ENCODE data around the gene ATP10B.
"Not testable (repeated sequence)": the region's sequence is repeated elsewhere in the genome, so short reads cannot be mapped to it uniquely, and the experiment has no call there.

The ATP10B gene, protein sequence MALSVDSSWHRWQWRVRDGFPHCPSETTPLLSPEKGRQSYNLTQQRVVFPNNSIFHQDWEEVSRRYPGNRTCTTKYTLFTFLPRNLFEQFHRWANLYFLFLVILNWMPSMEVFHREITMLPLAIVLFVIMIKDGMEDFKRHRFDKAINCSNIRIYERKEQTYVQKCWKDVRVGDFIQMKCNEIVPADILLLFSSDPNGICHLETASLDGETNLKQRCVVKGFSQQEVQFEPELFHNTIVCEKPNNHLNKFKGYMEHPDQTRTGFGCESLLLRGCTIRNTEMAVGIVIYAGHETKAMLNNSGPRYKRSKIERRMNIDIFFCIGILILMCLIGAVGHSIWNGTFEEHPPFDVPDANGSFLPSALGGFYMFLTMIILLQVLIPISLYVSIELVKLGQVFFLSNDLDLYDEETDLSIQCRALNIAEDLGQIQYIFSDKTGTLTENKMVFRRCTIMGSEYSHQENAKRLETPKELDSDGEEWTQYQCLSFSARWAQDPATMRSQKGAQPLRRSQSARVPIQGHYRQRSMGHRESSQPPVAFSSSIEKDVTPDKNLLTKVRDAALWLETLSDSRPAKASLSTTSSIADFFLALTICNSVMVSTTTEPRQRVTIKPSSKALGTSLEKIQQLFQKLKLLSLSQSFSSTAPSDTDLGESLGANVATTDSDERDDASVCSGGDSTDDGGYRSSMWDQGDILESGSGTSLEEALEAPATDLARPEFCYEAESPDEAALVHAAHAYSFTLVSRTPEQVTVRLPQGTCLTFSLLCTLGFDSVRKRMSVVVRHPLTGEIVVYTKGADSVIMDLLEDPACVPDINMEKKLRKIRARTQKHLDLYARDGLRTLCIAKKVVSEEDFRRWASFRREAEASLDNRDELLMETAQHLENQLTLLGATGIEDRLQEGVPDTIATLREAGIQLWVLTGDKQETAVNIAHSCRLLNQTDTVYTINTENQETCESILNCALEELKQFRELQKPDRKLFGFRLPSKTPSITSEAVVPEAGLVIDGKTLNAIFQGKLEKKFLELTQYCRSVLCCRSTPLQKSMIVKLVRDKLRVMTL (N-terminal part only)

DNA sequence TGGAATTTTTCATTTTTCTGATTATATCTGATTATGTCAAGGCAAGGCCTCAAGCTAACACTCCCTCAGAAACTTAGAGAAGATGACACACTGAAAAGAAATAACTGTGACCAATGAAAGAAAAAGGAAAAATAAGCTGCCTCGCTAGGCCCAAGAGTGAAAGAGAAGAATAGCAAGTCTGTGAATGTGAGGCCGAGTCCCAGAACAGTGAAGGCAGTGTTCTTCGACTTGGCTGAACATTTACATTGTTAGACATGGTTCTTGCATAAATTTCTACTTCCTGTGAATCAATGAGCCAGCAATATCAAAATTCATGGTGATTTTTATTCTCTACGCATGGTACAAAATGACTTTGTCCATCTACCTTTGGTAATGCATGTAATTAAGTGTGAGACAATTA is at the start of gene ATP10B:
ATP10B (minus strand) TSS at position 163 of the 400 bp plus-strand sequence. CDS start 164,137 bp downstream, outside the sequence.
- no peak for DNase-seq (ENCODE audit: low read depth)

DNA sequence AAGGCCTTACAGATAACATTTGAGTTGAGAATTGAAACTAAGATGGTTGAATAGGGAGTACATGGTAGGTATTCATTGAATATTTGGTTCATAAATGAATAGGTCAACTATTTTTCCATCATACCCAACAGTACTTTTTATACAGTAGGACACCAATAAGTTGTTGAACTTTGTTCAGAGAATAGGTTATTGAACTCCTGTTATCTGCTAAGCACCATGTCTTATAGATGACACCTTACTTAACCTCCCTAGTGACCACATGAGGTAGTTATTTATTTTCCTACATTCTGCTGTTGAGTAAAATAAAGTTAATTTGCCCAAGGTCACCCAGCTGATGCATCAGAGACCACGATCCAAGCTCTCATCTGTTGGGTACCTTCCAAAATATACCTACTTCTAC is 49.6 kb upstream of the ATP10B start:
- no peak for DNase-seq (ENCODE audit: low read depth)

GRCh38 chr5:160899735-160900134 is 47.7 kb upstream of the ATP10B start:
- no peak for DNase-seq (ENCODE audit: low read depth)

- DNase-seq (ENCODE audit: low read depth) = not testable (repeated sequence)
These were observed 41.4 kb upstream of the ATP10B start for GRCh38 chr5:160893180-160893964.

GRCh38 chr5:160887780-160888179 is 35.8 kb upstream of the ATP10B start:
- DNase-seq (ENCODE audit: low read depth) = no peak

DNA sequence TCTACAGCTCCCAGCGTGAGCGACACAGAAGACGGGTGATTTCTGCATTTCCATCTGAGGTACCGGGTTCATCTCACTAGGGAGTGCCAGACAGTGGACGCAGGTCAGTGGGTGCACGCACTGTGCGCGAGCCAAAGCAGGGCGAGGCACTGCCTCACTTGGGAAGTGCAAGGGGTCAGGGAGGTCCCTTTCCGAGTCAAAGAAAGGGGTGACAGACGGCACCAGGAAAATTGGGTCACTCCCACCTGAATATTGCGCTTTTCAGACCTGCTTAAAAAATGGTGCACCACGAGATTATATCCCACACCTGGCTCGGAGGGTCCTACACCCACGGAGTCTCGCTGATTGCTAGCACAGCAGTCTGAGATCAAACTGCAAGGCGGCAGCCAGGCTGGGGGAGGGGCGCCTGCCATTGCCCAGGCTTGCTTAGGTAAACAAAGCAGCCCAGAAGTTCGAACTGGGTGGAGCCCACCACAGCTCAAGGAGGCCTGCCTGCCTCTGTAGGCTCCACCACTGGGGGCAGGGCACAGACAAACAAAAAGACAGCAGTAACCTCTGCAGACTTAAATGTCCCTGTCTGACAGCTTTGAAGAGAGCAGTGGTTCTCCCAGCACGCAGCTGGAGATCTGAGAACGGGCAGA is 21.7 kb upstream of the ATP10B start:
- DNase-seq (ENCODE audit: low read depth) = not testable (repeated sequence)

DNA sequence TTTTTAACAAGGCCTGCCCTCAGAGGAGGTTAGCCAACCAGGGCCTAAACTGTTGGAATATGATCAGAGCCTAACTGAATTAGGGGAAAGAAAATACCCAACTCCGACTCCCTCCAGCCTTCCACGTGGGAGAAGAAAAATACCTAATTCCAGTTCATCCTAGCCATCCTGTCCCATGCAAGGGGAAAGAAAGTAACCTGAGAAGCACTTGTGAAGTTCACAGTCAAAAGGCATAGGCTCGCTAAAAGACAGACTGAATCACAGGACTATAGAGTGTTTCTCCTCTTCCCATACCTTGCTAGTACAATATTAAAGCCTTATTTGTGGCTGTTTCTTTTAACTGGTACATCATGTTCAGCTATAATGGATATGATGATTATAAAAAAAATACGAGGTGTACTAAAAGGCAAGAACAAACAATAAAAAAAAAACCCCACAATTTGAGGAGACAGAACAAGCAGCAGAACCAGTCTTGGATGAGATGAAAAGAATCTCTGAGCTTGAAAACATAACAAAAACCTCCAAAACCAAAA is 18.0 kb upstream of the ATP10B start:
- no peak for DNase-seq (ENCODE audit: low read depth)

DNA sequence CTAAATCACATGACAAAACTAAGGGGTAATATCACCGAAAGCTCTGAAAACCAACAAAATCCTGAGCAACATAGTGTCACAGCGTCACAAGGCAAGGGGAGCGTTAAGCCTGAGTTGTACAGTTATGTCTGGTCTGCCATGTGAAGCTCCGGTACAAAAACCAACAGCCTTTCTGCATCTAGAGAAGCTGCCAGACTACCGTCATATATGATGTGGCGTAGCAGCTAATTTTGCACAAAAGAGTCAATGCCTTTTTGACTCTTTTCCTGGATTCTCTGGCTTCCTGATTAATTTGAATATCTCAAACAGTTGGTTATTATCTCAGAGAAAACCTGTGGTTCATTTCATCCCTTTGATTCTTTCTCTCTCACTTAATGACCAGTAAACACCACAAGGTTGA is 16.0 kb upstream of the ATP10B start:
- DNase-seq (ENCODE audit: low read depth) = no peak

GRCh38 chr5:160851451-160851850 is 560 bp downstream of the ATP10B start:
- DNase-seq (ENCODE audit: low read depth) = no peak

DNA sequence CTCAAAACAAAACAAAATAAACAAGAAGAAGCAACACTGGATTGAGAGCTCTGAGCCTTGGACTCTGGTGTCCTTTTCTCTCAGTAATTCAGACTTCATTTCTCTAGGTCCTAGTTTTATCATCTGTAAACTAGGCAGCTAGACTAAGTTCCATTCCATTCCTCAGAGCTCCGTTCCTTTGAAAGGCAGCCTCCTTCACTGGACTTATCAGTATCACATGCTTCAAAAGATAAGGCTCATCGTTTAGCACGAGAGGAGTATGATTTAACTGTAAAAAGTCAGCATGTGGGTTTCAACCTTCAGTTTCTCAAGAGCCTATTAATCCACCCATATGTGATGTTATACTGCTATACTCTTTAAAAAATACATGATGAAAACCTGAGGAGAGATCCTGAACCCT is 1.6 kb downstream of the ATP10B start:
- DNase-seq (ENCODE audit: low read depth) = no peak

- no peak for DNase-seq (ENCODE audit: low read depth)
These were observed 4.4 kb downstream of the ATP10B start for GRCh38 chr5:160847526-160848085.

DNA sequence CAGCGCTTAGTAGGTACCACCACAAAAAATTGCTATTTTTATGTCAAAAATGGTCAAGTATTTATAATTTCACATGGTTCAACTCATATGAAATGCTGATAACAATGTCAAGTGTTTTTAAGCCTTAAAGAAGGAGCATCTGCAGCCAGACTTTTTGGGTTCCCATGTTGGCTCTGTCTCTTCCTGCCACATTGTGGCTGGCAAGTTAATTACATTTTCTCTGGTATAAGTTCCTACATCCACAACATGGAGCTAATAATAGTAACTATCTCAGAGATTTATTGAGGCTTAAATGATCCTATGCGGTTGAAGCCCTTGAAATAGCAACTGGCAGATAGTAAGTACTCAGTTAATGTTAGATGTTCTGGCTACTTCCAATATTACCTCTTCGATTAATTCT is 5.4 kb downstream of the ATP10B start:
- no peak for DNase-seq (ENCODE audit: low read depth)

DNA sequence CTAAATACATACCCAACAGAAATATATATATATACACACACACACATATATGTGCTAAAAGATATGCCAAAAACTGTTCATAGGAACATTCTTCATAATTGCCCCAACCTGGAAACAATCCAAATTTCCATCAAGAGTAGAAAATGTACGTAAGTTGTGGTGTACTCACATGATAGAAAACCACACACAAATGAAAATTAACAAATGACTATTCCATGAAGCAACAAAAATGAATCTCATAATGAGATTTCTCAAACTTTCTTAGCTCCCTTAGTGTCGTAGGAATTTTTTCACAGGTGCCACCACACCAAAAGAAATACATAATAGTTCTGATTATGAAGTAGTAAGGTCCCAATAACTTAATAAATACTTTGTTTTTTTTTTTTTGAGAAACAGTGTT is 7.8 kb downstream of the ATP10B start:
- DNase-seq (ENCODE audit: low read depth) = no peak

GRCh38 chr5:160843240-160843639 is 8.8 kb downstream of the ATP10B start:
- DNase-seq (ENCODE audit: low read depth) = no peak

- DNase-seq (ENCODE audit: low read depth) = no peak
These were observed 14.0 kb downstream of the ATP10B start for GRCh38 chr5:160837749-160838593.

GRCh38 chr5:160837211-160837610 is 14.8 kb downstream of the ATP10B start:
- DNase-seq (ENCODE audit: low read depth) = no peak

DNA sequence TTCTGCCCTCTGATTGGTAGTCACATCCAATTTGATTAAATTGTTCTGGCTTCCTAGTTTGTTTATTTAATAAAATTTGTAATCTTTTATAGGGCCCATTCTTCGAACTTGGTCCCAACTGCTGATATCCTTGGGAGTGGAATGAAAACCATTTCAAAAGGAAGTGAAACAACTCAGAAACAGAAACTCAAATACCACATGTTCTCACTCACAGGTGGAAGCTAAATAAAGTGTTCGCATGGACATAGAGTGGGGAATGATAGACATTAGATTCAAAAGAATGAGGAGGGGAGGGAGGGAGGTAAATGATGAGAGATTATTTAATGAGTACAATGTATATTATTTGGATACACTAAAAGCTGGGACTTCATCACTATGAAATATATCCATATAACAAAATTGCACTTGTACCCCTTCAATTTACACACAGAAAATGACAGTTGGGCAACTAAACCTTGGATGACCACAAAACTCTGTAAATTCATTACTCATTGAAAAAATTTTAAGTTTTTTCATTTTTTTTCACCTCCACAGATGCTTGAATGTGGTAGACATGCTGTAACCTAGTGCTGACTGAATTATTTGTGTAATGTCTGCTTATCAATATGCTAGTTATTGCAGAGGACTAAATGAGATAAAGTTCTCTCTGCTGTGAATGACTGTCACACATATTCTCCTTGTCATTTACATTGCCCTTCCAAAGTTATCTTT is 16.0 kb downstream of the ATP10B start:
- DNase-seq (ENCODE audit: low read depth) = no peak

- DNase-seq (ENCODE audit: low read depth) = no peak
These were observed 16.6 kb downstream of the ATP10B start for GRCh38 chr5:160835376-160835775.

DNA sequence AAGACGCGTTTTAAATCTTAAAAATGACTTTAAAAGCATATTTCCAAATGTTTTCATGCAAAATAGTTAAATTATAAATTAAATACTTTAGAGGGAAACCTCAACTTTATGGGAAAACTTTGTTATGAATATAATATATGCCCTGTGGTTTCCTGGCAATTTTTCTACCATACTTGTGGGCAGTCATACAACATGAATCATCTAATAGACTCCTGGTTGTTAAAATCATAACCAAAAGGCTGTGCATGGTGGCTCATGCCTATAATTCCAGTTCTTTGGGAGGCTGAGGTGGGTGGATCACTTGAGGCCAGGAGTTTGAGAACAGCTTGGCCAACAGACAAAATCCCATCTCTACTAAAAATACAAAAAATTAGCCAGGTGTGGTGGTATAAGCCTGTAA is 18.2 kb downstream of the ATP10B start:
- DNase-seq (ENCODE audit: low read depth) = no peak
